NOMO-1 treated with DMSO at 0.1 percent for 48 hours (cell line): Measurements from ENCODE around the gene AKR7A2.
A peak's percentile ranks its signal among the peaks of the same experiment; 100 is the strongest.

Experiments
- DNase-seq: peaks from one replicate; lab custom pipeline; 2025; ENCODE audit not compliant: unreplicated experiment; lab: John Stamatoyannopoulos, UW

The AKR7A2 gene

GRCh38 chr1:19343617-19344350, 31.8 kb upstream of the AKR7A2 start:
- DNase-seq = no peak

- DNase-seq = no peak
Measured at GRCh38 chr1:19342894-19343616, 31.1 kb upstream of the AKR7A2 start.

- no peak for DNase-seq
Measured at GRCh38 chr1:19342062-19342750, 30.3 kb upstream of the AKR7A2 start.

GRCh38 chr1:19341201-19342061, 29.5 kb upstream of the AKR7A2 start:
- peak; percentile 39 for DNase-seq

- DNase-seq = no peak
Measured at GRCh38 chr1:19340387-19340937, 28.5 kb upstream of the AKR7A2 start.

- no peak for DNase-seq
Measured at GRCh38 chr1:19339214-19339861, 27.4 kb upstream of the AKR7A2 start.

GRCh38 chr1:19338323-19338762, 26.4 kb upstream of the AKR7A2 start:
- DNase-seq = peak; percentile 81

GRCh38 chr1:19337289-19337688, 25.3 kb upstream of the AKR7A2 start:
- no peak for DNase-seq

GRCh38 chr1:19336543-19336942, 24.6 kb upstream of the AKR7A2 start:
- no peak for DNase-seq

GRCh38 chr1:19333587-19334354, 21.8 kb upstream of the AKR7A2 start:
- no peak for DNase-seq

GRCh38 chr1:19332832-19333231, 20.9 kb upstream of the AKR7A2 start:
- no peak for DNase-seq

GRCh38 chr1:19331262-19331878, 19.4 kb upstream of the AKR7A2 start:
- no peak for DNase-seq

- DNase-seq = no peak
Measured at GRCh38 chr1:19330449-19331135, 18.6 kb upstream of the AKR7A2 start.

- no peak for DNase-seq
Measured at GRCh38 chr1:19329611-19330010, 17.7 kb upstream of the AKR7A2 start.

GRCh38 chr1:19329188-19329587, 17.2 kb upstream of the AKR7A2 start:
- no peak for DNase-seq

- no peak for DNase-seq
Measured at GRCh38 chr1:19328486-19328885, 16.5 kb upstream of the AKR7A2 start.

- DNase-seq = no peak
Measured at GRCh38 chr1:19327736-19328135, 15.8 kb upstream of the AKR7A2 start.

- DNase-seq = no peak
Measured at GRCh38 chr1:19327301-19327700, 15.4 kb upstream of the AKR7A2 start.

- DNase-seq = no peak
Measured at GRCh38 chr1:19326748-19327065, 14.8 kb upstream of the AKR7A2 start.
